HCT116 (cell line): Measurements from ENCODE around the gene ETFA. TPM values are rescaled to one million over a fixed set of nuclear protein-coding genes. Genes with fewer than 3 reads are reported as not detected.

Source experiments
- ATAC-seq: fragments of 200-7000 bp; cut with Tn5 transposase; 2 replicates; pipeline ENCODE4 v1.9.1; 2020; ENCODE audit warnings: mild to moderate bottlenecking, moderate library complexity
- BruUV-seq: library from RNA; stranded (reverse); fragments of 400-500 nt; replicated peaks from 2 replicates; lab custom pipeline; 2021; lab: Mats Ljungman, UMichigan
- CTCF ChIA-PET: fragments of 300-600 bp; sonication (Branson Sonifier 250); formaldehyde crosslinking; loops from one replicate; lab custom pipeline; 2021; ENCODE audit warnings: antibody characterized with exemption; lab: Charles Lee
- POLR2A ChIA-PET: fragments of 300-600, 350-600 bp; sonication (Branson Sonifier 250); formaldehyde crosslinking; loops from one replicate; lab custom pipeline; 2021; ENCODE audit warnings: antibody characterized with exemption; lab: Charles Lee
- RAD21 ChIA-PET, 2 experiments: fragments of 300-600 bp; sonication (Branson Sonifier 250); formaldehyde crosslinking; loops; one replicate each; lab custom pipeline; 2023; ENCODE audit warnings: low total read pairs in 2 of 2; ENCODE audit not compliant: uncharacterized antibody in 2 of 2, unreplicated experiment in 2 of 2, low non-redundant PET in 1 of 2; lab: Charles Lee
- DNase-seq: peaks from one replicate; pipeline ENCODE4 v3.0.0-alpha.2; 2010; ENCODE audit warnings: low read depth, low spot score
- H2AFZ ChIP-seq: fragments of 200-600 bp; shearing (Covaris generic), sonication (generic); 2 replicates; pipeline ENCODE4 v1.6.1; 2017; ENCODE audit warnings: low read depth, mixed run types, mixed read lengths, antibody characterized with exemption, low read length; ENCODE audit not compliant: poor library complexity, severe bottlenecking
- H3K27ac ChIP-seq: 2 replicates; pipeline ENCODE4 v1.5.1; 2012; ENCODE audit warnings: low read depth, low read length
- H3K27me3 ChIP-seq: fragments of 200-600 bp; sonication (generic); 2 replicates; pipeline ENCODE4 v1.6.1; 2016; ENCODE audit warnings: mixed run types, low read length, mixed read lengths; ENCODE audit not compliant: insufficient read depth
- H3K36me3 ChIP-seq, 2 experiments: fragments of 200-500 bp in 1 of 2; fragments of 200-600 bp in 1 of 2; sonication (Bioruptor generic) in 1 of 2; sonication (generic) in 1 of 2; 2 replicates each; pipeline versions ENCODE4 v1.5.1 to v1.6.1; 2014 to 2016; ENCODE audit warnings: low read length in 2 of 2, inconsistent platforms in 1 of 2, mixed read lengths in 1 of 2, mixed run types in 1 of 2; ENCODE audit not compliant: insufficient read depth in 2 of 2, control insufficient read depth in 1 of 2
- H3K4me1 ChIP-seq, 2 experiments: fragments of 200-600 bp in 1 of 2; sonication (generic) in 1 of 2; 2 replicates each; pipeline versions ENCODE4 v1.5.1 to v1.6.1; 2012 to 2017; ENCODE audit warnings: low read length in 2 of 2, inconsistent platforms in 1 of 2, mild to moderate bottlenecking in 1 of 2, mixed read lengths in 1 of 2, mixed run types in 1 of 2, moderate library complexity in 1 of 2; ENCODE audit not compliant: insufficient read depth in 2 of 2, control insufficient read depth in 1 of 2
- H3K4me2 ChIP-seq: fragments of 200-600 bp; sonication (generic); 2 replicates; pipeline ENCODE4 v1.6.1; 2017; ENCODE audit warnings: mixed run types, low read length, mixed read lengths
- H3K4me3 ChIP-seq, 2 experiments: fragments of 200-600 bp in 1 of 2; sonication (generic) in 1 of 2; replicated peaks in 1 of 2; 2 replicates each; pipeline ENCODE4 v1.5.1; 2011 to 2016; ENCODE audit warnings: low read length in 2 of 2, control low read depth in 1 of 2, low read depth in 1 of 2, mild to moderate bottlenecking in 1 of 2, mixed read lengths in 1 of 2, mixed run types in 1 of 2
- H3K79me2 ChIP-seq: fragments of 200-600 bp; sonication (generic); 2 replicates; pipeline ENCODE4 v1.6.1; 2017; ENCODE audit warnings: mild to moderate bottlenecking, mixed run types, low read length, moderate library complexity, mixed read lengths; ENCODE audit not compliant: insufficient read depth
- H3K9ac ChIP-seq: fragments of 200-600 bp; sonication (generic); 2 replicates; pipeline ENCODE4 v1.6.1; 2016; ENCODE audit warnings: low read length, mixed read lengths
- H3K9me2 ChIP-seq: fragments of 200-600 bp; sonication (generic), shearing (Covaris generic); 2 replicates; pipeline ENCODE4 v1.6.1; 2017; ENCODE audit warnings: mixed run types, mild to moderate bottlenecking, moderate library complexity; ENCODE audit not compliant: insufficient read depth
- H3K9me3 ChIP-seq, 2 experiments: fragments of 200-500 bp in 1 of 2; fragments of 200-600 bp in 1 of 2; sonication (Bioruptor generic) in 1 of 2; sonication (generic) in 1 of 2; 2 replicates each; pipeline ENCODE4 v1.6.1; 2014 to 2017; ENCODE audit warnings: low read length in 2 of 2, mixed read lengths in 2 of 2, inconsistent platforms in 1 of 2, low read depth in 1 of 2, mild to moderate bottlenecking in 1 of 2, mixed run types in 1 of 2, moderate library complexity in 1 of 2; ENCODE audit not compliant: control insufficient read depth in 1 of 2, insufficient read depth in 1 of 2
- H4K20me1 ChIP-seq: fragments of 200-600 bp; sonication (generic), shearing (Covaris generic); 2 replicates; pipeline ENCODE4 v1.6.1; 2017; ENCODE audit warnings: mixed run types, mild to moderate bottlenecking, moderate library complexity; ENCODE audit not compliant: insufficient read depth
- ATF3 ChIP-seq: IDR thresholded peaks from 2 replicates; pipeline ENCODE4 v1.6.1; 2012
- CBX3 ChIP-seq: IDR thresholded peaks from 2 replicates; pipeline ENCODE4 v1.6.1; 2012; ENCODE audit warnings: low read depth
- CTCF ChIP-seq, 3 experiments: fragments of 200-600 bp in 1 of 3; sonication (generic) in 1 of 3; IDR thresholded peaks in 2 of 3; conservative IDR thresholded peaks in 1 of 3; 2 replicates each; pipeline ENCODE4 v1.5.1; 2012 to 2017; ENCODE audit warnings: low read depth in 2 of 3, low read length in 2 of 3, antibody characterized with exemption in 1 of 3, borderline replicate concordance in 1 of 3, control low read depth in 1 of 3, mild to moderate bottlenecking in 1 of 3, mixed read lengths in 1 of 3, mixed run types in 1 of 3, moderate library complexity in 1 of 3; ENCODE audit not compliant: insufficient read depth in 1 of 3
- EGR1 ChIP-seq: IDR thresholded peaks from 2 replicates; pipeline ENCODE4 v1.6.1; 2012; ENCODE audit warnings: low read depth
- ELF1 ChIP-seq: IDR thresholded peaks from 2 replicates; pipeline ENCODE4 v1.6.1; 2012; ENCODE audit warnings: low read depth, borderline replicate concordance
- EZH2 ChIP-seq: fragments of 200-600 bp; sonication (generic); IDR thresholded peaks from 2 replicates; pipeline ENCODE4 v1.6.1; 2017; ENCODE audit warnings: antibody characterized with exemption, mixed run types
- FOSL1 ChIP-seq: IDR thresholded peaks from 2 replicates; pipeline ENCODE4 v1.6.1; 2012; ENCODE audit warnings: low read depth
- JUND ChIP-seq: IDR thresholded peaks from 2 replicates; pipeline ENCODE4 v1.6.1; 2012
- MAX ChIP-seq: IDR thresholded peaks from 2 replicates; pipeline ENCODE4 v1.6.1; 2012
- POLR2A ChIP-seq: IDR thresholded peaks from 2 replicates; pipeline ENCODE4 v1.7.0; 2011; ENCODE audit warnings: borderline replicate concordance; ENCODE audit not compliant: insufficient read depth, insufficient read length; ENCODE audit errors: extremely low read depth
- POLR2AphosphoS5 ChIP-seq: IDR thresholded peaks from 2 replicates; pipeline ENCODE4 v1.6.1; 2011; ENCODE audit warnings: mild to moderate bottlenecking, low read depth, low read length, moderate library complexity
- RAD21 ChIP-seq: IDR thresholded peaks from 2 replicates; pipeline ENCODE4 v1.6.1; 2012; ENCODE audit warnings: low read depth, mild to moderate bottlenecking
- REST ChIP-seq: IDR thresholded peaks from 2 replicates; pipeline ENCODE4 v1.6.1; 2012; ENCODE audit warnings: low read depth
- SIN3A ChIP-seq: IDR thresholded peaks from 2 replicates; pipeline ENCODE4 v1.6.1; 2012; ENCODE audit warnings: low read depth
- SP1 ChIP-seq: IDR thresholded peaks from 2 replicates; pipeline ENCODE4 v1.6.1; 2012; ENCODE audit warnings: low read depth
- SRF ChIP-seq: IDR thresholded peaks from 2 replicates; pipeline ENCODE4 v1.6.1; 2012; ENCODE audit warnings: low read depth
- YY1 ChIP-seq: IDR thresholded peaks from 2 replicates; pipeline ENCODE4 v1.6.1; 2011; ENCODE audit warnings: low read length, low read depth, moderate library complexity, mild to moderate bottlenecking; ENCODE audit not compliant: insufficient replicate concordance; ENCODE audit errors: extremely low read depth
- ZFX ChIP-seq: fragments of 450-650 bp; IDR thresholded peaks from 2 replicates; pipeline ENCODE4 v1.6.1; 2017
- ZNF274 ChIP-seq: fragments of 200-500 bp; sonication (Bioruptor generic); IDR thresholded peaks from 2 replicates; pipeline ENCODE4 v1.6.1; 2014; ENCODE audit warnings: mild to moderate bottlenecking, low read depth, low read length, inconsistent platforms
- intact Hi-C: fragments of 100-400 bp; cut with micrococcal nuclease; formaldehyde crosslinking; loops from 2 replicates; pipeline ENCODE4 v1.10.0; 2022
- total RNA-seq: library from RNA; stranded (reverse); gene quantifications from one replicate; pipeline ENCODE4 v1.2.1, GENCODE V29; 2021; ENCODE audit not compliant: unreplicated experiment

Gene ETFA
- total RNA-seq, 1 experiment from 2014 or later = 144 TPM

GRCh38 chr15:76201536-76202255, 109.6 kb downstream of the ETFA start:
- Histone ChIP-seq H3K4me3 (no peak overlapping the region), H3K36me3 (no peaks in the 10 kb centered on the region), H3K79me2 (no peaks in the 10 kb centered on the region), H3K27ac (no peak overlapping the region), H4K20me1 (no peaks in the 10 kb centered on the region), H3K4me1 (peaks cover 43 to 49% of the 10 kb centered on the region in 2 experiments), H3K9me2 (no peaks in the 10 kb centered on the region), H3K9ac (no peak overlapping the region), H2AFZ (no peak overlapping the region), H3K9me3 (no peaks in the 10 kb centered on the region), H3K27me3 (no peaks in the 10 kb centered on the region), H3K4me2 (no peak overlapping the region)
- RAD21 ChIA-PET = no interaction called here
- no peak for TF ChIP-seq EGR1
- no peak for TF ChIP-seq RAD21
- no peak for TF ChIP-seq REST
- no peak for TF ChIP-seq CTCF (IDR thresholded peaks at IDR 0.05 in 2 of 3, conservative IDR thresholded peaks at IDR 0.05 in 1 of 3; ENCODE audit: borderline replicate concordance in 1 of 3, insufficient read depth in 1 of 3, low read depth in 2 of 3, low read length in 2 of 3)
- no peak for TF ChIP-seq ATF3
- TF ChIP-seq POLR2AphosphoS5 = no peak
- no peak for TF ChIP-seq SP1
- no peak for TF ChIP-seq POLR2A
- no peak for TF ChIP-seq FOSL1
- TF ChIP-seq SRF = no peak
- no peak for TF ChIP-seq EZH2
- no peak for TF ChIP-seq ZFX
- no peak for TF ChIP-seq ELF1
- no peak for TF ChIP-seq YY1
- TF ChIP-seq MAX = no peak
- TF ChIP-seq CBX3 = no peak
- no peak for TF ChIP-seq ZNF274
- no peak for TF ChIP-seq JUND
- TF ChIP-seq SIN3A = no peak
- intact Hi-C loops = no loop called here
- CTCF ChIA-PET = no interaction called here
- ATAC-seq = no peak
- DNase-seq = no peak
- POLR2A ChIA-PET = no interaction called here
- BruUV-seq = no TSS peak
